ENCODE data around the gene HPSE2. TPM values are rescaled to one million over a fixed set of nuclear protein-coding genes. Genes with fewer than 3 reads are reported as not detected.
"Not testable (repeated sequence)": the region's sequence is repeated elsewhere in the genome, so short reads cannot be mapped to it uniquely, and the experiment has no call there.

Gene HPSE2
- total RNA-seq, 1 experiment from 2014 or later, result not detected

- DNase-seq (ENCODE audit: low spot score), result no peak
Observed at GRCh38 chr10:99005254-99005653, 230.4 kb downstream of the HPSE2 start.

DNA sequence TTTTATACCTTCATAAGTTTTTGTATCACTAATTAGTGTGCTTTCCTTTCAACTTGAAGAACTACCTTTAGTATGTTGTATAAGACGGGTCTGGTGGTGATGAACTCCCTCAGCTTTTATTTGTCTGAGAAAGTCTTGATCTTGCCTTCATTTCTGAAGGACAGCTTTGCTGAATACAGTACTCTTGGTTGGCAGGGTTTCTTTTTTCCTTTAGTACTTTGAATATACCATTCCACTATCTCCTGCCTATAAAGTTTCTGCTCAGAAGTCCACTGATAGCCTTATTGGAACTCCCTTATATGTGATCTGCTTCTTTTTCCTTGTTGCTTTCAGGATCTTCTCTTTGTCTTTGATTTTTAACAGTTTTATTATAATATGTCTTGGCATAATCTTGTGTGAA, 230.9 kb downstream of the HPSE2 start:
- no peak for DNase-seq (ENCODE audit: low spot score)

GRCh38 chr10:99002392-99002791, 233.3 kb downstream of the HPSE2 start:
- DNase-seq (ENCODE audit: low spot score), result no peak

- DNase-seq (ENCODE audit: low spot score), result no peak
Observed at GRCh38 chr10:98997596-98997995, 238.1 kb downstream of the HPSE2 start.

DNA sequence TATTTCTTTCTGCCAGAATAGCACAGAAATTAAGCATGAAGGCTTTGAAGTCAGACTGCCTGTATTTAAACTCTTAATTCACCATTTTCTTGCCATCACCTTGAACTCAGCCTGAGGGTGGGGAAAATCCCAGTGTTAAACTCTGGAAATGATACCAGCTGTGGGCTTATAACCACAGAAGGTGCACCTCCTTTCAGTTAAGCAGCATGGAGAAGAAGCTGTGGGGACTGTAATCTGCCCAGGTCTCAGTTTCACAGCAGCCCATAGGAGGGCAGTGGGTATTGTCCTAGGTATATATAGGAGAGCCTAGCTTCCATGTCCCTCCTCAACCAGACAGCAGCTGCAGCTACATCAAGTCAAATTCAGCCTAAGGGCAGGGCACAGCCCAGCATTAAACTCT, 241.6 kb downstream of the HPSE2 start:
- no peak for DNase-seq (ENCODE audit: low spot score)

- not testable (repeated sequence) for DNase-seq (ENCODE audit: low spot score)
Observed at GRCh38 chr10:98983751-98984150, 251.9 kb downstream of the HPSE2 start.

DNA sequence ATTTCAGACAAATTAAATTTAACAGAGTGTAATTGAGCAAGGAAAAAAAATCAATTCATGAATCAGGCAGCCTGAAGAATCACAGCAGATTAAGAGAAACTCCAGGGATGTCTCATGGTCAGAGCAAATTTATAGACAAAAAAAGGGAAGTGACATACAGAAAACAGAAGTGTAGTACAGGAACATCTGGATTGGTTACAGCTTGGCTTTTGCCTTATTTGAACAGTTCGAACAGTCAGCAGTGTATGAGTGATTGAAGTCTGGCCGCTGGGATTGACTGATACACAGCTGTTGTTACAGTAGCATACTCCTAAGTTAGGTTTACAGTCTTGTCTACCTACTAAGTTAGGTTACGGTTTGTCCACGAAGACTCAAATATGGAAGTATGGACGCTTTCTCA, 255.3 kb downstream of the HPSE2 start:
- DNase-seq (ENCODE audit: low spot score), result no peak

DNA sequence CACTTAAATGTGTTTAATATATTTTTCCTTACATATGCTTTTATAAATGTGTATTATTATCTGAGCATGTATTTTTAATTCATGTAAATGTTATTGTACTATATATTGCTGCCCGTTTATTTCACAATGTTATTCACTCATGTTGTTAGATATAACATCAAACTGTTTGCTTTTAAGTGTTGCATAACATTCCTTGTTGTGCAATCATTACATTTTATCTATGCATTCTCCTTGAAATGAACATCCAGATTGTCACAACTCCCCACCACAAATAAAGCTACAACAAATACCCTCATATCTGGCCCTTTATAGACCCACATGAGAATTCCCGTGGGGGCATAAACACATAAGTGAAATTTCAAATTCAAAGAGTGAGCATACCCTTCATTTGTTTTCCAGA, 264.2 kb downstream of the HPSE2 start:
- DNase-seq (ENCODE audit: low spot score), result no peak

DNA sequence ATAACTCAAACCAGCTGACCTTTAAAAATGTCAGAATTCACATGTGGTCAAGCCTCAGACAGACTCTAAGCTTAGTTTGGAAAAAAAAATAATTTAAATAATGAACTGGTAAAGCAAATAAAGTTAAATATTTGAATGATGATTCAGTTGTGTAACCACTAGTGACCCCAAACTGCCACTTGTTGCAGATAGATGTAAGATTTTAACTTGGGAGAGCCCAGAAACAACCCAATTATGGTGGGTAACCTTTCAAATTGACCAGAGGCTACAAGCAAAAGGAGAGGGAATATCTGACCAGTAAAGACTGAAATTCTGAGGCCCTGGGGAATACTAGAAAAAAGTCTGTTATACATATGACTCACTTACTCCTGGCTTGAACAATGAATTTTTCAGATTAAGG, 268.1 kb downstream of the HPSE2 start:
- DNase-seq (ENCODE audit: low spot score), result no peak

- DNase-seq (ENCODE audit: low spot score), result no peak
Observed at GRCh38 chr10:98963608-98964007, 272.0 kb downstream of the HPSE2 start.

DNA sequence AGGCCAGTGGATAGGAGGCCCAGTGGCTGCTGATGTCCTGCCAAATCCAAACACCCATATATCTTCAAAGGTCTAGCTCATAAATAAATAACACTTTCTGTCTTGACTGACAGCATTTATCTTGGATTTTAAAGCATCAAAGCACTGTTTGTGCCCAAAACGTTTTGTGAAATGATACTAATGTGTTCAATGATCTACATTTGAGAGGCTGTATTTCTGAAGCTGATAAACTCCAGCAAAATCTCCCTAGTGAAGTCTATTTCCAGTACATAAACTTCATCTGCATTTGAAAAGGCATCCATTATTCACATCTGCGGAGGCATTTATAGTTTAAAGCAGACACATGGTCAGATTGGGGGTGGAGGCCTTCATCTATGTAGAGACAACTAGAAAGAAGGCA, 276.3 kb downstream of the HPSE2 start:
- DNase-seq (ENCODE audit: low spot score), result no peak

DNA sequence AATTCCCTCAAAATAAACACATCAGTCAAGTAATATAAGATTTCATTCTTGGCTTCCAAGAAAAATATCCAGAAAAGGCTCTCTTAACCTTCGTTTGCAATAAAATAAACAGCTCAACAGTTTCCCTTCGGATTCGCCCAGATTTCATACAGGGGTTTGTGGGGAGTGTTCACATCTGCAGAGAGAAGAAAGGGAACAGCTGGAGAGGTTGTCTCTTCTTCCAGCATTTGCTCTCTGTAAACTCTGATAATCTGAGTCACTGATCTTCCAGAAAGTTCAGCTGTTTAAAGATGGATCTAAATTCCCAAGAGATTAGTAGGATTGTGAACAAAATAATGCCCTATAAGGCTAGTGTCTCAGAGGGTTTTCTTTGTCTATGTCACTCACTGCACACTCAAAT, 277.9 kb downstream of the HPSE2 start:
- no peak for DNase-seq (ENCODE audit: low spot score)

GRCh38 chr10:98956576-98957260, 278.9 kb downstream of the HPSE2 start:
- no peak for DNase-seq (ENCODE audit: low spot score)

- DNase-seq (ENCODE audit: low spot score), result no peak
Observed at GRCh38 chr10:98953251-98953650, 282.4 kb downstream of the HPSE2 start.

DNA sequence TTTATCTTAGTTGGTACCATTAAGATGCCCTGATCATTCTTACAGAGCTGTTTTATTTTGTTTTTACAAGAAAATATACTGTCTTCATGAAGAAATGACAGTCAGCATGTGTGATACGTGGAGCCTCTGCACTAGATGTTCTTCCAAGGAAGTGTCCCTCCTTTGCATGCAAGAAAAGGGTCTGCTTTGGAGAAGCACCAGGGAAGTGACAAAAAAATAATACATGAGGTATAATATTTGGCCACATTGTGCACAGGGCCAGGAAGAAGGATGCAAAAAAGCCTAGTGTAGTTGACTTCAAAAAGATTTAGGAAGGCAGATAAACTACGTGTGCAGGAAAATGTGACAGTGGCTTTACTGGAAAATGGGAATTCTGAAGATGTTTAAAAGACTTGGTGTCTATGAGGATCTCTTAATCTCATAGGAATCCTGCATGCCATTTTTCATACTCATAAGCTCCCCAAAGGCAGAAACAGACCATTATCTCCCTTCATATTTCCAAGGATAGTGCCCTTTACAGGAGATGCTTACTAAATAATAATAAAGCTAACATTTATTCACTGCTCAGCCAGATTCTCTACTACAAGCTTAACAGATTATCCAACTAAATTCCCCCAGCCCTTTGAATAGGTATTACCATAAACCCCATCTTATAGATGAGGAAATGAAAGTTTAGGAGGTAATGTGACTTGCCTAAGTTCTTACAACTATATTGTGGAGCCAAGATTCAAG, 284.2 kb downstream of the HPSE2 start:
- DNase-seq (ENCODE audit: low spot score), result no peak

DNA sequence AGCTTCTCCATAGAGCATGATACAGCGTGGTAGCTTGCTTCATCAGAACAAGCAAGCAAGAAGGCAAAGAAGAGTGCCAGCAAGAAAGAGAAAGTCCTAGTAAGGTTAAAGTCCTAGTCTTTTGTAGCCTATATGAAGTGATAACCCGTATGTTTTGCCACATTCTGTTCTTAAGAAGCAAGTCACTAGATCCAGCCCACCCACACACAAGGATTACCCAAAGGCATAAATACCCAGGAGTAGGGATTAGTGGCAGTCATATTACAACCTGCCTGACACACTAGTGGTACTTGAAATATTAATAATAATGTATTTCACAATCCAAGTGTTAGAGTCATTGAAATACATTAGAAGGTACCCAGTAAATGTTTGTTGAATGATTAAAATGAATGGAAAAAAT, 285.5 kb downstream of the HPSE2 start:
- no peak for DNase-seq (ENCODE audit: low spot score)

- DNase-seq (ENCODE audit: low spot score), result no peak
Observed at GRCh38 chr10:98949306-98949705, 286.3 kb downstream of the HPSE2 start.

DNA sequence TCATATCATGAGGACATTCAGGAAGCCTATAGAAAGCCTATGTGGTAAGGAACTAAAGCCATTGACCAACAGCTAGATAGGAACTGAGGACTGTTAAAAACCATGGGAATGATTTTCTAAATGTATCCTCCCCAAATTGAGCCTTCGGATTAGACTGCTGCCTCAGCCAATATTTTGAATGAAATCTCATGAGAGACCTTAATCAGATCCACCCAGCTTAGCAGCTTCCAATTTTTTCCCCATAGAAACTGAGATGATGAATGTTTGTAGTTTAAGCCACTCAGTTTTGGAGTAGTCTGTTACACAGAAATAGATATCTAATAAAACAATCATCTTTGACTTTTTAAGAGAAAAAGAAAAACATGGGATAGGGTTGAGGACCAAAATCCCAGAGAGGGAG, 292.0 kb downstream of the HPSE2 start:
- DNase-seq (ENCODE audit: low spot score), result no peak

GRCh38 chr10:98929709-98930108, 305.9 kb downstream of the HPSE2 start:
- DNase-seq (ENCODE audit: low spot score), result no peak

DNA sequence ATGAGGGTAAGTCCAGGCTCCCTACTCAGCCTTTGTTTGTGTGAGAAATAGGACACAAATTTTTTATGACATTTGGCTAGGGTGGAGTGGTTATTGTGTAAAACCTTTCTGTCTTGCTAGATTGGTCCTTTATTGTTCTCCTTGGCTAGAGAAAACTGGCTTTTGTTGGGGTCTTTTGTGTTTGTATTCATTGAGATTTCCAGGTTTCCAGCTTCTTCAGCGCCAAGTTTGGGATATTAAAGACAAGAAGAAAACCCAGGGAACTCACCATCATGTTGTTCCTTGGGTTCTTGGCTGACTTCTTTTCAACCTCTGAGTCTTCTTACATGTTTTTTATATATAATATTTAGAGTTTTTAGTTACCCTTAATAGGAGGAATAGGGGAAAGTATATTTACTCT, 310.0 kb downstream of the HPSE2 start:
- DNase-seq (ENCODE audit: low spot score), result no peak

DNA sequence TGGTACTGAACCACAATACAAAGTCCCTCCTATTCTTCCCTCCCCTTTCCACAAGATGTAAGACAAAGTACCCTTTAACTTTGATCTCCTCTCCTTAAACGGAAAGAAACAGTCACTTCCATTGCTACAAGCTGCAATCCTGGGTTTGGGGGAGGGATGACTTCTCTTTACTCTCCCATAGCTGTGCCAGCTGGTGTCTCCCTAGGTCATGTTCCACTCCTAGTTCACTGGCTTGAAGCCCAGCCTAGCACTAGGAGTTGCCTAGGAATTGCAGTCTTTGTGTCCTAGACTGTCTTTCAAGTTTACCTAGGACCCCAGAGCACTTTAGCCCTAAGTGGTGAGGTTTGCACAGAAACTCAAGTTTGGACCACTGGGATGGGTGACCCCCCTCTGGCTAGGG, 311.1 kb downstream of the HPSE2 start:
- DNase-seq (ENCODE audit: low spot score), result no peak

DNA sequence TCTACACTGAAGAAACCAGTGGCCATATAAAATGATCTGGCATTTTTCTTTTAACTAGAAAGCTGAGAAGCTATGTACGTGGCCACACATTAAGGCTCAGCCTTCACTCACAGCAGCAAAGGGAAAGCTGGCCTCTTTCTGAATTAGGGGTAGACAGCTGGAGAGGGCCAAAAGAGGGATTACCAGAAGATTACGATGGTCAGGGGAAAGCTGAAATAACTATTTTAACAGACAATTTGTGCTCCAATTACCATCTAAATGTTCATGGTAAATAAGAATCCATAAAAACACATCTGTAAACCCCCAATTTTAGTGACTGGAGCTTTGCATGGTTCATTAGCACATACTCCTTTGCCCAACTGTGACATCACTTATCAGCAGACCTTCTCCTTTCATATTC, 314.3 kb downstream of the HPSE2 start:
- no peak for DNase-seq (ENCODE audit: low spot score)

DNA sequence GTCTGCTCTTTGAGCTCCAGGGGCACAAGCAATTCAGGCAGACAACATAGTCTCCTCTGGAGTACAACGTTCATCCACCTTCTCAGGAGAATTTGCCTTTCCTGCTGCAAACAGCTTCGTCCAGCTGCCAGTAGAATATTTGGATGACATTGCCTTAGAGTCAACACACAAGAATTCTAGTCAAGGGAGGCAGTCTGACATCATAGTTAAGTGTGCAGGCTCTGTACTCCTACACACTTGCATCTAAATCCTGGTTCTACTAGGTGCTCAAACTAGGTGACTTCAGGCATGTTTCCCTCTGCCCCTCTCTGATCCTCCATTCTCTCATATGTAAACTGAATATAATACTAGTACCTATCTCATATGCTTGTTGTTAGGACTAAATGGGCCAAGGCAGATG, 314.8 kb downstream of the HPSE2 start:
- DNase-seq (ENCODE audit: low spot score), result no peak

- DNase-seq (ENCODE audit: low spot score), result no peak
Observed at GRCh38 chr10:98920360-98920759, 315.3 kb downstream of the HPSE2 start.

Data from A172 (cell line).